Liver (tissue), 3 donors: ENCODE data around the gene FAM181B.

Source experiments
- EGR1 ChIP-seq, 2 donors: IDR thresholded peaks; 2 replicates each; pipeline ENCODE4 v1.6.1; 2016 to 2018; ENCODE audit warnings: antibody characterized with exemption in 2 of 2, low read depth in 2 of 2
- GABPA ChIP-seq, 2 donors: IDR thresholded peaks in 1 of 2; conservative IDR thresholded peaks in 1 of 2; 2 replicates each; pipeline ENCODE4 v1.6.1; 2016; ENCODE audit warnings: antibody characterized with exemption in 2 of 2, mild to moderate bottlenecking in 1 of 2, moderate library complexity in 1 of 2
- HNF4A ChIP-seq, 2 donors: conservative IDR thresholded peaks; 2 replicates each; pipeline ENCODE4 v1.6.1; 2016; ENCODE audit warnings: antibody characterized with exemption in 2 of 2, mild to moderate bottlenecking in 2 of 2
- JUND ChIP-seq, 2 donors: IDR thresholded peaks; 2 replicates each; pipeline ENCODE4 v1.6.1; 2016; ENCODE audit warnings: antibody characterized with exemption in 2 of 2
- MAX ChIP-seq: IDR thresholded peaks from 2 replicates; pipeline ENCODE4 v1.6.1; 2016; ENCODE audit warnings: antibody characterized with exemption
- REST ChIP-seq: IDR thresholded peaks from 2 replicates; pipeline ENCODE4 v1.6.1; 2016; ENCODE audit warnings: antibody characterized with exemption, mild to moderate bottlenecking
- RXRA ChIP-seq, 2 donors: IDR thresholded peaks; 2 replicates each; pipeline ENCODE4 v1.6.1; 2017 to 2018; ENCODE audit warnings: antibody characterized with exemption in 2 of 2, mild to moderate bottlenecking in 1 of 2
- SP1 ChIP-seq: IDR thresholded peaks from 2 replicates; pipeline ENCODE4 v1.6.1; 2018; ENCODE audit warnings: antibody characterized with exemption, mild to moderate bottlenecking
- TAF1 ChIP-seq: conservative IDR thresholded peaks from 2 replicates; pipeline ENCODE4 v1.6.1; 2016; ENCODE audit warnings: antibody characterized with exemption, mild to moderate bottlenecking
- YY1 ChIP-seq: IDR thresholded peaks from 2 replicates; pipeline ENCODE4 v1.6.1; 2016; ENCODE audit warnings: antibody characterized with exemption, mild to moderate bottlenecking
- TF ChIP-seq, protein P1 (sequence below): fragments of 150-350 bp; IDR thresholded peaks from 2 replicates; pipeline ENCODE4 v1.5.1; 2017; ENCODE audit warnings: improper control_type of control experiment, low read depth, low read length; ENCODE audit not compliant: missing input control
- donor health status: healthy.
- donor health status: healthy.

GRCh38 chr11:82732348-82732733, 1.3 kb downstream of the FAM181B start:
- TF ChIP-seq, protein P1, sequence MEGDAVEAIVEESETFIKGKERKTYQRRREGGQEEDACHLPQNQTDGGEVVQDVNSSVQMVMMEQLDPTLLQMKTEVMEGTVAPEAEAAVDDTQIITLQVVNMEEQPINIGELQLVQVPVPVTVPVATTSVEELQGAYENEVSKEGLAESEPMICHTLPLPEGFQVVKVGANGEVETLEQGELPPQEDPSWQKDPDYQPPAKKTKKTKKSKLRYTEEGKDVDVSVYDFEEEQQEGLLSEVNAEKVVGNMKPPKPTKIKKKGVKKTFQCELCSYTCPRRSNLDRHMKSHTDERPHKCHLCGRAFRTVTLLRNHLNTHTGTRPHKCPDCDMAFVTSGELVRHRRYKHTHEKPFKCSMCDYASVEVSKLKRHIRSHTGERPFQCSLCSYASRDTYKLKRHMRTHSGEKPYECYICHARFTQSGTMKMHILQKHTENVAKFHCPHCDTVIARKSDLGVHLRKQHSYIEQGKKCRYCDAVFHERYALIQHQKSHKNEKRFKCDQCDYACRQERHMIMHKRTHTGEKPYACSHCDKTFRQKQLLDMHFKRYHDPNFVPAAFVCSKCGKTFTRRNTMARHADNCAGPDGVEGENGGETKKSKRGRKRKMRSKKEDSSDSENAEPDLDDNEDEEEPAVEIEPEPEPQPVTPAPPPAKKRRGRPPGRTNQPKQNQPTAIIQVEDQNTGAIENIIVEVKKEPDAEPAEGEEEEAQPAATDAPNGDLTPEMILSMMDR = no peak
- TF ChIP-seq RXRA (IDR thresholded peaks at IDR 0.05) (no peak), GABPA (IDR thresholded peaks at IDR 0.05 in 1 of 2, conservative IDR thresholded peaks at IDR 0.05 in 1 of 2) (no peak), YY1 (no peak), SP1 (no peak), JUND (IDR thresholded peaks at IDR 0.05) (no peak), MAX (no peak), HNF4A (conservative IDR thresholded peaks at IDR 0.05) (no peak), REST (no peak), TAF1 (no peak), EGR1 (IDR thresholded peaks at IDR 0.05; ENCODE audit: low read depth in 2 of 2) (no peak)
